Activated T-cell treated with anti-CD3 and anti-CD28 coated beads for 4 hours (primary cell): Measurements from ENCODE around the gene GOT2.
"Not testable (repeated sequence)": the region's sequence is repeated elsewhere in the genome, so short reads cannot be mapped to it uniquely, and the experiment has no call there.

ENCODE experiments used
- DNase-seq: peaks from one replicate; pipeline ENCODE4 v3.0.0-alpha.2; 2020

Gene GOT2

DNA sequence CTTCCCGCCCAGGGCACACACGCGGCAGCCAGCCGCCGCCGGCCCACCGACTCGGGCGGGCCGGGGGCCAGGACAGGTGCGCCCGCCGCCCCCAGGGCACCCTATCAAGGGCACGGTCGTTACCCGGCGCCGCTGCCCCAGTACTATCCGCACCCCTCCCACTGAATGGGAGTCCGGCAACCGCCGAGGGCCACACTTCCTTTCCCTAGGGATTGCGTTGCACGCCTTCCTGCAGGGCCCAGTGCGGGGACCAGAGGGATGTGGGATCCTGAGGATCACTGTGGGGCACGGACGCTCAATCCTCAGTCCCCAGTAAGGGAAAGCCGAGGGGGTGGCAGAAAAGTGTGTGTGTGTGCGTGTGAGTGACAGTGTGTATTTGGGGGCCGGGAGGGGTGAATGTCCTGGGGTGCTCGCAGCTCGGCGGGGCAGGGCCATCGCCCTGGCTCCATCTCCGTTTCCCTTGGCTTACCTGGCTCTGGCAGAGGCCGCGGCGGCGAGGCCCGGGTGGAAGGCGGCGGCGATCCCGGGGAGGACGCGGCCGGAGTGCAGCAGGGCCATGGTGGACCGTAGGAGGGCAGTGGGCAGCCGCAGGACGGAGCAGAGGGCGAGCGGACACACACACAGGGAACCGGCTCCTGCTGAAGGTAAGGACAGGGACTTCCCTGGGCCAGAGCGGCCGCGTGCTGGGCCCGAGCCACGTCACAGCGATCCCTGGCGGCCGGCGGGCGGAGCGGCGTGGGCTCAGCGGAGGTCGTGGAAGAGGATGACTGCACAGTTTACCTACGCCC, at the start of gene GOT2:
GOT2 (minus strand) TSS at position 646 of the 788 bp plus-strand sequence; CDS start at position 558, 88 bp downstream.
- peak; percentile 74 for DNase-seq

DNA sequence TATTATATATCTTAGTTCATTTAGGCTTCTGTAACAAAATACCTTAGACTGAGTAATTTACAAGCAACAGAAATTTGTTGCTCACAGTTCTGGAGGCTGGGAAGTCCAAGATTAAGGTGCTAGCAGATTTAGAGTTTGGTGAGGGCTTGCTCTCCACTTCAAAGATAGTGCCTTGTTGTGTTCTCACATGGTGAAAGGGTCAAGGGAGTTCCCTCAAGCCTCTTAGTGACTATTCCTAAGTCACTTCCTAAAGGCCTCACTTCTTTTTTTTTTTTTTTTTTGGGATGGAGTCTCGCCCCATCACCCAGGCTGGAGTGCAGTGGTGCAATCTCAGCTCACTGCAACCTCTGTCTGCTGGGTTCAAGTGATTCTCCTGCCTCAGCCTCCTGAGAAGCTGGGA, 45.2 kb upstream of the GOT2 start:
- not testable (repeated sequence) for DNase-seq

GRCh38 chr16:58773870-58774269, 39.8 kb upstream of the GOT2 start:
- DNase-seq: no peak

- DNase-seq: no peak
These were observed 34.0 kb upstream of the GOT2 start for GRCh38 chr16:58768145-58768544.

DNA sequence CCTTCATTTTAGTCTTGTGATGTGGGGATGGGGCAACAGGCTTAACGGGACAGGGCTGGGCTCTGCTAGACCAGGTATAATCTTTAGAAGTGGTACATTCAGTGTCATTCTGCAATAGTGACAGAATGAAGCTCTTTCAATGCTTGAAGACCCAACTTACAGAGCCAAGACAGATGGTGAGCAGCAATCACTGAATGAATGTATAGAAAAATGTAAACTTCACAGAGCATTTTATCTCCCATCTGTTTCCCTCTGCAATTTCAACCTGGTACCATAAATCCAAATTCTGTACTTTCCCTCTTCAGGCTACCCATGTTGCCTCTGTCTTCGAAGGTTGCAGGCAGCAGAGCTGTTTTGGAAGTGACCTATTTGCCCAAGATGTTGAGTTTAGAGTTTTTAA, 33.5 kb upstream of the GOT2 start:
- DNase-seq: no peak

DNA sequence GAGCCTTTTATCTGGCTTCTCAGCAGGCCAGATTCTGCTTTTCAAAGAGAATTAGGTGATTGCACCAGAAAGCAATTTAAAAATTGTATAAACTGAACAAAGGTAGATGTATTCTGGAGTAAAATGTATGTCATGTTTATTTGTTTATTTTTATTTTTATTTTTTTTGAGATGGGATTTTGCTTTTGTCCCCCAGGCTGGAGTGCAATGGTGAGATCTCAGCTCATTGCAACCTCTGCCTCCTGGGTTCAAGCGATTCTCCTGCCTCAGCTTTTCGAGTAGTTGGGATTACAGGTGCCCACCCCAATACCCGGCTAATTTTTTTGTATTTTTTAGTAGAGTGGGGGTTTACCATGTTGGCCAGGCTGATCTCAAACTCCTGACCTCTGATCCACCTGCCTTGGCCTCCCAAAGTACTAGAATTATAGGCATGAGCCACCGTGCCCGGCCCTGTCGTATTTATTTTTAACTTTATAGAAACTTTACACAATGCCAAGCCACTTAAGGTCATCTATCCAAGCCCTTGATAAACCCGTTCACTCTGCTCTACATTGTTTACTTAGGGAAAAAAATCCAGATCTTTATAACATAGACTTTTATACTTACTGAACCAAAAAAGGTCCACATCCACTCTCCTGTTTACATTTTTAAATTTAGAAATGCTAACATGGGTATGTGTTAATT, 22.7 kb upstream of the GOT2 start:
- DNase-seq: no peak

DNA sequence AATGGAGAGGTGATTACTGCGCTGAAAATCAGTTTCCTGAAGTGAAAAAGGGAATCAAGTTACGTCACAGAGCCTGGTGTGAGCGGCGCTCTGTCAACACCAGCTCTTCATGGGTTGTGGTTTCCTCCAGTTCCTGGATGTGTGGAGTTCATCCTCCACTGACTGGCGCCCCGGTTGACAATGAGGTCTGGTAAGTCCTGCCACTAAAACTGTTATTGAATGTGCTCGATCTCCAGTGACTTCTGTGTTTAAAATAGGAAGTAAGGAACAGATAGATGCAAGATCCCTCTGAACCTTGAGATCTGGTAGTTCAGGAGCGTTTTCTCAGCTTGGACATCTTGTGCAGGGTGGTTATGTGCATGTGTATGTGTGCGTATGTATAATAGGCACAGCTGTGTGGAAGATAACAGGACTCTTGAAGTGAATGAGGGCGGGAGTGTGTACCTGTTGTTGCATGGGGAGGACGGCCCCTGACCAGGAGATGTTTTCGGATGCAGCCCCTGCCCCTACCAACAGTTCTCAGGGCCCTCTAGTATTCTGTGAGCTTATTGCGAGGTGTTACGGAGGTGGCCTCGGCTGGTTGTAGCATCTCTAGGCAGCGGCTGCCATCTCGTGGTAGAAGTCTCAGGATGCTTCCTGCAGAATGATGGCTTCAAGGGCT, 22.0 kb upstream of the GOT2 start:
- peak; percentile 69 for DNase-seq

DNA sequence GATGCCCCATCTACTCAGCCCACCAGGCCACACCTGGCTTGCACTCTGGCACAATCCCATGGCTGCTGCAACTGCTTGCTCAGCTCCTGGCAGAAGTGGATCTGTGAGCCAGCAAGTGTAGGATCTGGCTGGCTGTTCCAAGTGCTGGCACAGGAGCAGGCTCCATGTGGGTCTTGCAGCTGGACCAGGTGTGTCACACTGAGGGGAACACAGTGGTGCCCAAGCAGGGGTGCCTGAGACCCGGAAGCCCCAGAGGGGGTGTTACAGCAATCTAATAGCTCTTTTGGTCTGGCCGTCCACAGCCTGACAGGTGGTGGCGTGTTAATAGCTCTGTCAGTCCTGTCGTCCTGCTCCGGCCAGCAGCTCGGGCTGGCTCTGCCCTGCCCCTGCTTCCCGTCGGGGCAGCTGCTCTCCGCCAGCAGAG, 19.6 kb upstream of the GOT2 start:
- DNase-seq: no peak

GRCh38 chr16:58744497-58744896, 10.4 kb upstream of the GOT2 start:
- DNase-seq: no peak

DNA sequence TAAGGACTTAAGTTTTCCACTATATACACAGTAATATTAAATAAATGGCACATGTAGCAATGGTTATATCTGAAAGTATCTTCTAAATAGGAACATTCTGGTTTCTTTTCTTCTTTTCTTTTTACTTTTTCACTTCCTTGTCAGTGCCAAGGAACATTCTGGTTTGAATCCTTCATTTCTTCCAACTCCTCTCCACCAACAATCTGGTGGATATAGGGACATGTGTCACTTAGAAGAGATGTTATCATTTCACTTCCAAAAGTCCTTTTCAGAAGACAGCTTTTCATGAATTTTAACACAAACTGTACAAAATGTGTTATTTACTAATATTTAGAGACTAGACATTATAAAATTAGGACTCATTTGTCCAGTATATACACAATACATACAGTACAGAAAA, 7.9 kb upstream of the GOT2 start:
- DNase-seq: no peak

DNA sequence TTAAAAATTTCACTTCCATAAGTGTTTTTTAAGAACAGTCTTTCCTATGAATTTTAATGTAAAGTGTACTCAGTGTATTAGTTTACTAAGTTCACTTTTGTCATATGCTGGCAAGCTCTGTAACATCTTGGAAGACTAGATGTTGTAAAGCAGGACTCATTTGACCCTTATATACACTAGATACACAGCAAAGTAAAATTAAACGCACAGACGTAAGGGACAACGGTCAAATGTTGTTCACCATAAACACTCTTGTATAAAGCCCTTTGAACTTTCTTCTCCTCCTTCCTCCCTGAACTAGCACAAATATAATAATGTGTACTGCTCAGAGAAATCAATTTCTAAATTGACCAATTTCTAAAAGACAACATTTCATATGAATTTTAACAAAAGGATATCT, 7.0 kb upstream of the GOT2 start:
- no peak for DNase-seq

DNA sequence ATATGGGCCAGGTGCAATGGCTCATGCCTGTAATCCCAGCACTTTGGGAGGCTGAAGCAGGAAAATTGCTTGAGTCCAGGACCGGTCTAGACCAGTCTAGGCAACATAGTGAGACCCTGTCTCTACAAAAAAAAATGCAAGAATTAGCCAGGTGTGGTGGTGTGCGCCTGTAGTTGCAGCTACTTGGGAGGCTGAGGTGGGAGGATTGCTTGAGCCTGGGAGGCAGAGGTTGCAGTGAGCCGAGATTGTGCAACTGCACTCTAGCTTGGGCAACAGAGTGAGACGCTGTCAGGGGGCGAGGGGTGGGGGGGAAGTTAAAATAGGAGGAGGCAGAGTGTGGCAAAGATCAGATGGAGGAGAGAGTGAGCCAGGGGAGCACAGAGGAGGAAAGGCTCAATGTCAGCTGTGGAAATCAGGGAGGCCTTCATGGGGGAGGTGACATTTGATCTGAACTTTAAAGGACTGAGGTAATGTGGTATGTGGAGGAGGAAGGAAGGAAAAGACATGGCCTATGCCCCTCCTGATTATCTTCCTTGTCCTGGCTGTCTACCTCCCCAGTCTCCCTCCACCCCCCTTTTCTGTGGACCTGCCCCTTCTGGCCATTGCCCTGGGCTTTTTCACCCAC, 4.7 kb upstream of the GOT2 start:
- DNase-seq: no peak

DNA sequence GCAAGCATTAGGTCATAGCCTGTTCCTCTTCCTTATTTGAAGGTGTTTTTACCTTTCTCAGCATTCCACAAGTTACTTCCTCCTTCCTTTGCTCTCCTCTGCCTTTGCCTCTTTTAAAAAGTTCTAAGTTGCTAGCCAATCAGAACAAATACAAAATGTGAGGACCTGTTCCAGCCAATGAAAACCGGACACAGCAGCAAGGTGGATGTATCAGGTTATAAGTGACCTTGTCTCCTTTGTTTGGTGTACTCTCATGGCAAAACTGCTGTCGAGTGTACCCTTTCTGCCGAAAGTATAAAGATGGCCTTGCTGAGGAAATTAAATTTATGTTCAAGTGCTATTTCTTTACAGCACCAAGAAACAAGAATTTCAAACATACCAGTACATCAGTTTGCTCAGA, 2.2 kb upstream of the GOT2 start:
- not testable (repeated sequence) for DNase-seq

- no peak for DNase-seq
These were observed 307 bp upstream of the GOT2 start for GRCh38 chr16:58734459-58734787.

GRCh38 chr16:58733248-58733670, 857 bp downstream of the GOT2 start:
- DNase-seq: no peak

DNA sequence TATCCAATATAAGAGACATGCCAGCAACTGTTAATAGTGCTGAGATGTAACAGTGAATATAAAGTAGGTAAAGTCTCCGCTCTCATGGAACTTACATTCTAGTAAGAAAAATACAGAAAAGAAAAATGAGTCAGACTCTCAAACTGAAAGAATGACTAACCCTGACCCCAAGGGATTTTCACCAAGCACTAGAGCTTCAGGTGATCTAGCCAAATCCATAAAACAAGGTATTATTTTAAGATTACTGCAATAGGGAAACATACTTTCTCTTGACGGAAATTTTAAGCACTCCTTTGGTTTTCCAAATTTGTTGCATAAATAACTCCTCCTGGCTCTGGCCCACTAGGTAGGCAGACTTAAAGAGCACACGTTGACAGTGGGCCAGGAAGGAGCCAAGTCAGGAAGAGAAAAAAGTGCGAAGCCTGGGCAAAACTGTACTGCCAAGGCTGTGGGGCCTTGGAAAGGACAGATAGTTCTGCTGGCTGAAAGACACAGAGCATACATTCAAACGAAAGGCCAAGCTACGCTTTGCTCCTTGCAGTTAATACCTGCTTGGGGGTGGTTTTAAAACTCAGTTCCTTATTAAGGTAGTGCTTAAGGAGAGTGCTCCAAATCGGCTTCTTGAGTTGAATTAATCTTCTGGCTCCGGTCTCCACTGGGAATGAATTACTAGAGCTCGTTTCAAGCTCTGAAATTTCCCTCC, 1.4 kb downstream of the GOT2 start:
- no peak for DNase-seq

- no peak for DNase-seq
These were observed 3.3 kb downstream of the GOT2 start for GRCh38 chr16:58730724-58731370.

GRCh38 chr16:58727796-58728568, 6.1 kb downstream of the GOT2 start:
- no peak for DNase-seq

DNA sequence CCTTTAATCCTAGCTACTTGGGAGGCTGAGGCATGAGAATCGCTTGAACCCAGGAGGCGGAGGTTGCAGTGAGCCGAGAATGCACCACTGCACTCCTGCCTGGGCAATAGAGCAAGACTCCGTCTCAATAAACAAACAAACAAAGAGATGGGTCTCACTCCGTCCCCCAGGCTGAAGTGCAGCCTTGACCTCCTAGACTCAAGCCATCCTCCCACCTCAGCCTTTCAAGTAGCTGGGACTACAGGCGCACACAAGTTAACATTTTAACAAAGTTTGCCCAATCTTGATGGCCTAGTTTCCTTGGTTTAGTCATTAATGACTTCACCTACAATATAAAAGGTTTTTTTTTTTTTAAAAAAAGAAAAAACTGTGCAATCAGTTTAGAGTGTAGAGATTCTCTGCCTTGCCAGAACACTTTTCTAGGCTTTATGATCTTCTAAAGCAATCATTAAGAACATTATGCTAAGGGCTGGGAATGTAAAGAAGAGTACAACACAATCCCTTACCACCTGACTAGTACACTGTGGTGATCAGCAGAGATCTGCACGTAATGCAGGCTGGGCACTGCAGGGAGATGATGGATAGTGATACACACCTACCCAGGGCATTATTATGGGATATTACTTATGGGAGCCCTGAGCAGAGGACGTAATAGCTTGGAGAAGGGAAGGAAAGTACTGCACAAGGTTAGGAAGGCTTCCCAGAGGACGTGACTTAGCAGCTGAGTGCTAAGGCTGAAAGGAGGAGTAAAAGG, 6.9 kb downstream of the GOT2 start:
- no peak for DNase-seq

DNA sequence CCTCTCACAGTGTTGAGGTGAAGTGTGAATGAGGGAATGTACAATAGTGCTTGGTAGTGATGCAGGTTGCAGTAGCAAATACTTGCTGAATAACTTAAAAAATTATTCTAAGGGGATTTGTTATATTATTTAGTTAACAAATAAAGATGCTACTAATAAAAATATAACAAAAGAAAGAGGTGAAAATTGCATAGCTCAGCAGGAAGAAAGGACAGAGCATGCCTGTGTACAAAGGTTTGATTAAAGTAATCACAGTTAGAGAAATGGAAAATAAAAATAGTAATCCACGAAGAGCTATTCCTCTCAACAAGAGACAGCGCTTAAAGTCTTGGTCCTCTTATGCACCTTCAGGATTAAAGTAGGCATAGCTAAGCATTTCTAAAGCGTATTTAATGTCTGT, 11.0 kb downstream of the GOT2 start:
- no peak for DNase-seq

DNA sequence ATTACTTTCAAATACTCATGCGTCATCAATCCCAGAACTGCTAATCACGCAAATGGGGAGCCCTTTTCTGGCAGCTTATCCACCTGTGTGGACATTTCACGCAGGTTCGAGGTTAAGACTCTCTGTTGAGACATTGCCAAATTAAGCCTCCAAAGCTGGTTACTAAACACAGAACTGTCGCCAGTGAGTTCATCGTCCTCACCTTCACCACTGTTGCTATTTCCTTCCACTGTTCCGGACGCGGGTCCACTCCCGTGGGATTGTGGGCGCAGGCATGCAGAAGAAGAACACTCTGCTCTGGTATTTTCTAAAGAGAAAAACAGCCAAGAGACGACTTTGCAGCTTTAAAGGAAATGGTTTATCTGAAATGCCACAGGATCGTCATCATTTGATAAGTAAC, 16.1 kb downstream of the GOT2 start:
- no peak for DNase-seq
